Epithelial cell of proximal tubule (primary cell): ENCODE results near the gene HP1BP3. TPM values are rescaled to one million over a fixed set of nuclear protein-coding genes. Genes with fewer than 3 reads are reported as not detected.

ENCODE experiments used
- DNase-seq: peaks from one replicate; pipeline ENCODE4 v3.0.0-alpha.2; 2011; ENCODE audit warnings: low read depth
- H3K4me3 ChIP-seq: 2 replicates; pipeline ENCODE4 v1.5.1; 2011; ENCODE audit warnings: low read depth, mild to moderate bottlenecking, low read length
- CTCF ChIP-seq: conservative IDR thresholded peaks from 2 replicates; pipeline ENCODE4 v1.5.1; 2012; ENCODE audit warnings: low read depth, mild to moderate bottlenecking, low read length
- total RNA-seq: library from RNA; depleted of rRNA; stranded (reverse); fragments of >200 nt; gene quantifications from 2 replicates; pipeline ENCODE4 v1.2.3, GENCODE V29; 2015

Gene HP1BP3
- total RNA-seq, 1 donor from 2014 or later: 142 TPM

GRCh38 chr1:20717452-20718342 lies 69.4 kb downstream of the HP1BP3 start, which contains the start of gene KIF17:
TSS of gene KIF17 (minus strand) at chr1:20718007. CDS start at chr1:20717706, 301 bp downstream.
- H3K4me3 ChIP-seq: peak within 1 kb of the TSS; percentile 55
- no peak for DNase-seq
- TF ChIP-seq CTCF: no peak

DNA sequence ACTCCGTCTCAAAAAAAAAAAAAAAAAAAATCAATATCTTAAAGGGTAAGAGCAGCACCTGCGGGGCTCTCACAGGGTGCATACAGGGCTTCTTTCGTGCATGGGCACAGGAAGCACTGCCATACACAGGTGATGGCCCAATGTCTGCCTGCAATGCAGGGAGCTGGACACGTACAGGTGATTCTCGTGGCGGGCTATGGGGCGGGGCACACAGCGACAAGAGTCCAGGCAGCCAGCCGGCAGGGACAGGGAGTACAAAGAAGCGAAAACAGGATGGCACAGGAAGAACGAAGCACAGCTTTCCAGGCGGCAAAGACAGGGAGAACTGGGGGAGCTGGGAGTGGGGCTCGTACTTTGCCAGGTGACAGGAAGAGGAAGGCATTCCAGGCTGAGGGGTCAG lies 70.9 kb downstream of the HP1BP3 start:
- no peak for DNase-seq
- H3K4me3 ChIP-seq: no peak overlapping the region
- no peak for TF ChIP-seq CTCF

DNA sequence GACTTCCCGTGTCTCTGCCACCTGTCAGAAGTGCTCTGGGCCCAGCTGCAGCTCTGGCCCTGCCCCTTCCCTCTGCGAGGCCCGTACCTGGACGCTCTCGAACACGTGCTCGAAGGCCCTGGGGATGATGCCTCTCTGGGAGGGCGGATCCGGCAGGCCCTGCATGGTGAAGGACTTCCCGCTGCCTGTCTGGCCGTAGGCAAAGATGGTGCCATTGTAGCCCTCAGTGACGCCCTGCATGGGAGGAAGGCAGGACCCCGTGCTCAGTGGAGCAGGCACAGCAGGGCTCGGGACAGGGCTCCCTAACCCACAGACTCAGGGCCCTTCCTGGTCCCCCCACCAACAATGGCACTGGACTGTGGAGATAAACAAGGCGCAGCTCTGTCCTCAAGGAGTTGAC lies 71.7 kb downstream of the HP1BP3 start:
- DNase-seq: no peak
- no peak for TF ChIP-seq CTCF

GRCh38 chr1:20713440-20713839 lies 73.7 kb downstream of the HP1BP3 start:
- no peak for TF ChIP-seq CTCF
- no peak for DNase-seq
- no peak overlapping the region for H3K4me3 ChIP-seq

More for the DNA sequence above, 71.7 kb downstream of the HP1BP3 start:
- H3K4me3 ChIP-seq: no peak overlapping the region

GRCh38 chr1:20712215-20712577 lies 74.9 kb downstream of the HP1BP3 start:
- TF ChIP-seq CTCF: no peak
- H3K4me3 ChIP-seq: no peak overlapping the region
- no peak for DNase-seq

DNA sequence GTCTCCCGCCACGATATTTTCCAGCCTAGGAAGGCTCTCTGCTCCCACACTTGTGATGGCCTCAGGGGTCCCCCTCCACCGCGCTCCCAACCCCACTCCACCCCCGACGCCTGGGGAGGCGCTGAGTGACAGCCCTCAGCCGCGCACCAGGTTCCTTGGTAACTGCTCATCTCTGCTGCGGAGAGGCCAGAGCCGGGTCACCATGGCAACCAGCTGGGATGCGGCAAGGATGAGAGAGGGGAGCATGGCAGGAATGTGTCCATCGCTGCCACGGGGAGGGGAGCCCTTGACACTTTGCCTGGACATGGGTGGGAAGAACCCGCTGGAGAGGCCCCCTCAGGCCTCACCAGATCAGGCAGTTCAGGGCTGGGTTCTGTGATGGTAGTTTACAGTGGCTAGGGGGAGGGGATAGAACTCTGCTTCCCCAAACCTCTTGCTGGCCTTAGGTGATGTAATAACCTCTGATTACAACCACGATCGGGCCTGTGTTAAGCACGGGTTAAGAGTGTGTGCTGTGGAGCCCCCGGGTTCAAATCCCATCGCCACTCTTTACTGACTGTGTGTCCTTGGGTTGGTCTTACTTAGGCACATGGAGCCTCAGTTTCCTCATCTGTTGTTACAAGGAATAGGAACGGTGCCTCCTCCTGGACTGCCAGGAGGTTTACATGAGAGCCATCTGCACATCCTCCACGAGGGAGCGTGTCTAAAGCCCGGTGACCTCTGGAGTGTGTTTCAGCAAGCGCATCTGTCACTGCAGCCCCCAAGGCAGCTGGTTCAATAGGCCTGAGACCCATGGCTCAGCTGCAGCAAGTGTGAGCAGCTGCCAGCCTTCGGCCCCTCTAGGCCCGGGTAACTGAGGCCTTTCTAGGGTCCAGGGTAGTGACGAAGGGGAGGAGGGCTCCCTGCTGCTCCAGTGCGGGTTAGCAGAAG lies 75.6 kb downstream of the HP1BP3 start:
- H3K4me3 ChIP-seq: no peak overlapping the region
- TF ChIP-seq CTCF: peak; percentile 24
- no peak for DNase-seq
